Kidney tubule cell (primary cell): ENCODE measurements around the gene BIN1.

ENCODE experiments used
- DNase-seq: peaks from one replicate; pipeline ENCODE4 v3.0.0-alpha.2; 2018; ENCODE audit warnings: low spot score

BIN1 gene

DNA sequence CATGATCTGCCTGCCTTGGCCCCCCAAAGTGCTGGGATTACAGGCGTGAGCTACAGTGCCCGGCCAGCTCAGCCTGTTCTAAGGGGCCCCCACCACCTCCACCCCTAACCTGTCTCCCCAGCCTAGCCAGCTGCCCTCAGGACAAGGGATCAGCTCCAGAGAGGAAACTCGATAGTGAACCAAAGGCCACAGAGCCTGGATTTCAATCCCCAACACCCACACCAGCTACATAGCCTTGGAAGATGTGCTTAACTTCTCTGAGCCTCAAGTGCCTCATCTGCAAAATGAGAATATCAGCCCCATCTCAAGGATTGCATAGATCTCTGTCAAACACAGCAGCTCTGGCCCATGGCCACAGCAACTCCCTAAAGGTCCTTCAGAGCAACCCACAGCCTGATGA is 32.0 kb downstream of the BIN1 start:
- DNase-seq, result no peak

- DNase-seq, result no peak
Observed at GRCh38 chr2:127074358-127074757, 32.6 kb downstream of the BIN1 start.

- DNase-seq, result no peak
Observed at GRCh38 chr2:127072970-127073369, 34.0 kb downstream of the BIN1 start.

GRCh38 chr2:127072396-127072795 is 34.6 kb downstream of the BIN1 start:
- DNase-seq, result no peak

GRCh38 chr2:127071901-127072328 is 35.0 kb downstream of the BIN1 start:
- no peak for DNase-seq

GRCh38 chr2:127070221-127070620 is 36.7 kb downstream of the BIN1 start:
- no peak for DNase-seq

- no peak for DNase-seq
Observed at GRCh38 chr2:127069536-127069935, 37.4 kb downstream of the BIN1 start.

GRCh38 chr2:127069003-127069402 is 38.0 kb downstream of the BIN1 start:
- DNase-seq, result no peak

GRCh38 chr2:127068351-127068741 is 38.6 kb downstream of the BIN1 start:
- no peak for DNase-seq

DNA sequence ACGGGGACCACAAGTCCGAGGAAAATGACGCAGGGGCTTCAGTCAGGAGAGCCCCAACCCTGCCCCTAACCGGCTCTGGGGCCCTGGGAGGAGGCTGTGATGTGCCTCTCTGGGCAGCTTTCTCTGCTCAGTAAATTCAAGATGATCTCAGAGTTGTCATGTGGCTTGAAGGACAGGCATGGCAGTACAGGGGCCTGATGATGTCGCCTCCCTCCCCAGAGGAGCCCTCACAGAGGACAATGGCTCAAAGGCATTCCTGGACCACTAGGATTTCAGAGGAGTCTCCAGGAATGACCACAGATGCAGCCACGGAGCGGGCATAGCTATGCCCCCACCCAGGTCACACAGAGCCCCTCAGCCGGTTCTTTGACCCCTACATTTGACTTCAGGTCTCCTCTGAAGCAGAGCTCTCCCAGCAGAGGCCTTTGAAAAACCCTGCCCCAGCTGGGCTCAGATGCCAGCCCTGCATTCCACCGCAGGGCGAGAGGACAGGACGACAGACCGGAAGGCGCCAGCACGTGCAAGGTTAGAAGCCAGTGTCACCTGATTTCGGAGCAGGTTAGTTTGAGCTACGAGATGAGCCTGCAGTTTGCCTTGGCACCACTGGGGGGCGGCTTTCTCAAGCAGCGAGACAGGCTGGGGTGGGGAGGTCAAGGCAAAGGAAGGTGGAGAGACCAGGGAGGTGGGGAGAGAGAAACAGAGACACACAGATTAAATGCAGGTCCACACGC is 39.2 kb downstream of the BIN1 start:
- DNase-seq, result peak; percentile 83

DNA sequence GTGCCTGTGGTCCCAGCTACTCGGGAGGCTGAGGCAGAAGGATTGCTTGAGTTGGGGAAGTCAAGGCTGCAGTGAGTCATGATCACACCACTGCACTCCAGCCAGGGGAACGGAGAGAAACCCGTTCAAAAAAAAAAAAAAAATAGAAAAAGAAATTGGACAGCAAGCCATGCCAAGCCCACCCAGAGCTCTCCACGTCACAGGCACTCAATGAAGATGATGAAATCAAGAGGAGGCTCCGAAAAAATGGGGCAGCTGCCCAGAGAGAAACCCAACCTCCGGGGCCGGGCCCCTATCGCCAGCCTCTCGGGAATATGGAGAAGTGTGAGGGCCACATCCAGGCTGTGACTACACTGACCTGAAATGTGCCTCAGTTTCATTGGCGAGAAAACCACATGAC is 40.0 kb downstream of the BIN1 start:
- DNase-seq, result no peak

DNA sequence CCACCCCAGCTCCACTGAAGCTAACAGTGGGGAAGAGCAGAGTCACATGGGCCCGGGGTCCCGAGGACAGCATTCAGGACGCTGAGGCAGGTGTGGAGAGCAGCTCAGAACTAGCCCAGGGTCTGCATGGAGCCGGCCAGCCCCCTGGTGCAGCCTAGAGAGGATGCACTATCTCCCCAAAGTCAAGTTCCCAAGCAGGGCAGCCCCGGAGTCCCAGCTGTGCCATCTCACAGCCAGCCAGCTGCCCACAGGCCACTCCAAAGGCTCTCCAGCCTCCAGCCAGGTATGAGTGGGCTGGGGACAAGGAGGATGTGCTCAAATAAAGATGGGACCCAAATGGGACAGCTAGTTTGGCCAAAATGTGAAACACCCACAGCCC is 41.0 kb downstream of the BIN1 start:
- DNase-seq, result no peak

DNA sequence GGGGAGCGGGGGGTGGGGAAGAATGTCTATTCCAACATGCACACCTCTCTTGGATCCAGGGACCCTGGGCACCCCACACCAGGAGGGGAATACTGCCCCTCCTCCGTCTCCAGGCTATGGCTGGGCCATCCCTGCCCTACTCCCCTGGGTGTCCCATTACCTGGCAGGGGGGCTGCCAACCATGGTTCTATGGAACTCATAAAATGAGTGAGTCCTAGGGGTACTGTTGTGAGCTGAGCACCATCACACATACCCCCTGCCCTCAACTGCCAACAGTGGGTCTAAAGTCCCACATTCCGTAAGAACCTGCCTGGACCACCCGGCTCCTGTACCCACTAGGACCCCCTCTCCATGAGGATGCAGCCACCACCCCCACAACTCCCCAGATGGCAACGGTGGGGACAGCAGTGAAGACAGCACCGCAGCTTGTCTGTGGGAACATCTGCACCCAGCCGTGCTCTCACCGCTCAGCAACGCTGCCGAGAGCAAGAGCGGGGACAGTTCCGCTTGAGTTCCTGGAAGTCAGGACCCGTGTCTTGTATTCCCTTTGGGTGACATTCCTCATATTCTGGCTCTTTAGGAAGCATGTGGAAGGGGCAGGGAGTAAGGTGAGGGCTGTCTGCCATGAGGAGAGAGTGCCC is 41.5 kb downstream of the BIN1 start:
- DNase-seq, result no peak

GRCh38 chr2:127064642-127065250 is 42.2 kb downstream of the BIN1 start:
- peak; percentile 98 for DNase-seq

DNA sequence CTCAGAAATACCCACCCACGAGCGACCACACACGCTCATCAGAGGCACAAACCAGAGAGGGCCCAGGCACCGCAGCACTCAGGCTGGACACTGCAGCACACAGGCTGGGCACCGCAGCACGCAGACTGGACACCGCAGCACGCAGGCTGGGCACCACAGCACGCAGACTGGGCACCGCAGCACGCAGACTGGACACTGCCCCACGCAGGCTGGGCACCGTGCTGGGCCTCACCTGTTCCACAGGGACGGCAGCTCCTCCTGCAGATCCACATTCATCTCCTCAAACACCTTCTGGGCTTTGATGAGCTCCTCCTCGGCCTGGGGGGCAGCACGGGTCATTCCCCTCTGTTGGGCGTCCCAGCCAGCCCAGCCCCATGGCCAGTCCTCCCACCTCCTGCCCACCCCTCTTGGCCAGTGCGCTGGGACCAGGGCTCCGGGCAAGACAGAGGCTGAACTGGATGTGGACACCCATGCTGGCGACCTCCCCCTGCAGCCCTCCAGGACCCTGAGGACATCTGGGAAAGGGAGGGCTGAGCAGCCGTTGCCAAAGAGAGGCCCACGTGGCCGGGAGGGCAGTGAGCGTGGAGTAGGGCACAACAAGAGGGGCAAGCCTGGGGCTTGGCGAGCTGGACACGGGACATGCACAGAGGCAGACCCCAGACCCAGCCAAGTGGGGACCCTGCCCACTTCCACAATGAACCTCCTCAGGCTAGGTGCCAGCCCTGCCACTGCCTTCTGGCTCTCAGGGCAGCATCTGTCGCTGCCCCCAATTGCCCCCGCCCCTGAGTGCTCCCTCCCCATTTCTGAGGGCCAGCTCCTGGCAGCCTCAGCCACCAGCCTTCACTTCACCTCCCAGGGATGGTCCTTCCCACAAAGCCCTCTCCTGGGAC is 43.0 kb downstream of the BIN1 start:
- no peak for DNase-seq

- peak; percentile 36 for DNase-seq
Observed at GRCh38 chr2:127061375-127062273, 45.3 kb downstream of the BIN1 start.

DNA sequence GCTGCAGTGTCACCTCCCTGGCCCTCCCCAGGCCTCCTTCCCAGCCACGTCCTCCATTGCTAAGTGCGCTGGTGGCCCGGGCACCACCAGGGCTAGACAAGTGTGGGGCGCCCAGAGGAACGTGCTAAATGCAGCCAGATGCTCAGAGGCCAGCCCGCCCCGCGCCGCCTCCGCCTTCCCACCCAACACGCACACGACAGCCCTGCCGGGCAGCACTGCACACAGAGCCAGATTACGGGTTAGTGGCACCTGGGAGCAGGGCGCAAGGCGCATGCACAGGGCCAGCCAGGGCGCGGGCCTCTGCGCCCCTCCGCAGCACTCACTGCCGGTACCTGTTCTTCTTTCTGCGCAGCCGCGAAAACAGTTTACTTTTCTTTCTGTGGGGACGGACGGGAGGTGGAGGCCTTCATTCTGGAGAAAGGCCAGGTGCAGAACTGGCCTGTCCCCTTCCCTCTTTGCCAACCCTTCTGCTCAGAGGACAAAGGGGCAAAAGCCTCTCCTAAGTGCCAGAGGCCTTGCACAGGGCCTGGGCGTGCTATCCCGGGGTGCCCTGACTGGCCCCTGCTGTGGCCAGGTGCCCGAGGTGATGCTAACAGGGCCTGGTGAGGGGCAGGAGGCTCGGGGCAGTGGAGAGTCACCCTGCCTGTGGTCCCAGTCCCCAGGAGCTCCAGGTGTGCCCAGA is 46.5 kb downstream of the BIN1 start:
- no peak for DNase-seq

GRCh38 chr2:127059559-127059958 is 47.4 kb downstream of the BIN1 start:
- DNase-seq, result no peak

GRCh38 chr2:127058954-127059252 is 48.1 kb downstream of the BIN1 start:
- DNase-seq, result no peak

DNA sequence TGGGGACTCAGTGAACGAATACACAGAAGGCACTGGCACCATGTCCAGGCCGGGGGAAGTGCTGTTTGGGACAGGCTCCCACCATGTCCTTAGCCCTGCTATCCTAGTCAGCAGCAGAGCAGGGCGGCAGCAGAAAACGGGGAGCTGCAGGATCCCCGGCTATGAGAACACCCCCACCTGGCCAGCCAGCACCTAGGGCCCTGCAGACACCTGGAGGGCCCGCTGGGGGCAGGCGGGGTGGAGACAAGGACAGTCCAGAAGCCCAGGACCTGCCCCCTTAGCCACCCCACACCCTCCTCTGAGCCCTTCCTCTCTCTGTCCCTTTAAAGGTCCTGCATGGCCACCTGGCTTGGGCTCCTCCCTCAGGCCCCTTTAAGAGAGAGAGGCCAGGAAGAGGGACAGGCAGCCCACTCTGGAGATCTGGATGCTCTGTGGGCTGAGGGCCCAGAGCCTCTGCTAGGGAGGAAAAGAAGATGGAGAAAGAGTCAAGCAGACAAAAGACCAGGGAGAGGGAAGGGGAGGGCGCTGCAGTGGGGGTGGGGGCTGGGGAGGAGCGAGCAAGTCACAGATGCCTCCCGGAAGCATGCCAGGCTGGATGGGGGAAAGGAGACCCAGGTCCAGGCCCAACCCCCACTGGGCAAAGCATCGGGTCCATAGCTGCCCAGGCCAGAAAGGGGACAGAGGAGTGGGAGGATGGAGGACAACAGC is 48.6 kb downstream of the BIN1 start:
- DNase-seq, result no peak
